ENCODE measurements around the gene CRNKL1.

- TF ChIP-seq CTCF (optimal IDR thresholded peaks at IDR 0.05 in 1 of 3, IDR thresholded peaks at IDR 0.05 in 1 of 3, conservative IDR thresholded peaks at IDR 0.05 in 1 of 3; ENCODE audit: extremely low read depth in 1 of 3, insufficient read depth in 2 of 3, low read length in 3 of 3) (no peak), EZH2 (IDR thresholded peaks at IDR 0.05; ENCODE audit: low read length) (no peak)
Observed at GRCh38 chr20:20051767-20052073, 546 bp downstream of the CRNKL1 start.

Measured in keratinocyte (primary cell).